Panc1 (cell line): ENCODE results near the gene SLC3A2.
"Not testable (repeated sequence)": the region's sequence is repeated elsewhere in the genome, so short reads cannot be mapped to it uniquely, and the experiment has no call there.

Experiments used
- POLR2AphosphoS5 ChIP-seq: IDR thresholded peaks from 2 replicates; pipeline ENCODE4 v1.6.1; 2012; ENCODE audit warnings: mild to moderate bottlenecking, low read depth, low read length, moderate library complexity
- TCF7L2 ChIP-seq: IDR thresholded peaks from 2 replicates; pipeline ENCODE4 v1.6.1; 2011; ENCODE audit warnings: mild to moderate bottlenecking, low read depth, low read length, inconsistent platforms
- TF ChIP-seq, protein P1 (sequence below): fragments of 450-650 bp; IDR thresholded peaks from 2 replicates; pipeline ENCODE4 v1.5.1; 2017; ENCODE audit warnings: mild to moderate bottlenecking

GRCh38 chr11:62861564-62862192 lies 19.0 kb upstream of the SLC3A2 start:
- TF ChIP-seq, protein P1, sequence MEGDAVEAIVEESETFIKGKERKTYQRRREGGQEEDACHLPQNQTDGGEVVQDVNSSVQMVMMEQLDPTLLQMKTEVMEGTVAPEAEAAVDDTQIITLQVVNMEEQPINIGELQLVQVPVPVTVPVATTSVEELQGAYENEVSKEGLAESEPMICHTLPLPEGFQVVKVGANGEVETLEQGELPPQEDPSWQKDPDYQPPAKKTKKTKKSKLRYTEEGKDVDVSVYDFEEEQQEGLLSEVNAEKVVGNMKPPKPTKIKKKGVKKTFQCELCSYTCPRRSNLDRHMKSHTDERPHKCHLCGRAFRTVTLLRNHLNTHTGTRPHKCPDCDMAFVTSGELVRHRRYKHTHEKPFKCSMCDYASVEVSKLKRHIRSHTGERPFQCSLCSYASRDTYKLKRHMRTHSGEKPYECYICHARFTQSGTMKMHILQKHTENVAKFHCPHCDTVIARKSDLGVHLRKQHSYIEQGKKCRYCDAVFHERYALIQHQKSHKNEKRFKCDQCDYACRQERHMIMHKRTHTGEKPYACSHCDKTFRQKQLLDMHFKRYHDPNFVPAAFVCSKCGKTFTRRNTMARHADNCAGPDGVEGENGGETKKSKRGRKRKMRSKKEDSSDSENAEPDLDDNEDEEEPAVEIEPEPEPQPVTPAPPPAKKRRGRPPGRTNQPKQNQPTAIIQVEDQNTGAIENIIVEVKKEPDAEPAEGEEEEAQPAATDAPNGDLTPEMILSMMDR: not testable (repeated sequence)
- TF ChIP-seq TCF7L2, POLR2AphosphoS5: not testable (repeated sequence)
